OCI-M1 (cell line): Measurements from ENCODE around the gene EXD2.
"Not testable (repeated sequence)": the region's sequence is repeated elsewhere in the genome, so short reads cannot be mapped to it uniquely, and the experiment has no call there.

Experiments used
- DNase-seq: peaks from one replicate; lab custom pipeline; 2025; lab: John Stamatoyannopoulos, UW

EXD2 gene

GRCh38 chr14:69191340-69192111 lies at the start of gene EXD2:
Gene EXD2, plus strand, starts transcription at chr14:69191498. Its CDS starts 17,973 bp downstream, at chr14:69209471.
- peak; percentile 90 for DNase-seq

GRCh38 chr14:69141550-69141949 lies 49.7 kb upstream of the EXD2 start:
- DNase-seq: no peak

GRCh38 chr14:69142101-69142500 lies 49.2 kb upstream of the EXD2 start:
- DNase-seq: no peak

GRCh38 chr14:69149461-69150244 lies 41.6 kb upstream of the EXD2 start:
- peak; percentile 15 for DNase-seq

GRCh38 chr14:69151458-69152180 lies 39.7 kb upstream of the EXD2 start:
- peak; percentile 81 for DNase-seq

GRCh38 chr14:69152181-69152901 lies 39.0 kb upstream of the EXD2 start:
- peak; percentile 71 for DNase-seq

- DNase-seq: no peak
Observed at GRCh38 chr14:69152902-69153151, 38.5 kb upstream of the EXD2 start, which contains the start of gene DCAF5. Gene DCAF5, minus strand, starts transcription at chr14:69153119. Its CDS starts 141 bp downstream, at chr14:69152978.

- peak; percentile 91 for DNase-seq
Observed at GRCh38 chr14:69153152-69153872, 38.0 kb upstream of the EXD2 start.

- peak; percentile 62 for DNase-seq
Observed at GRCh38 chr14:69153873-69154270, 37.4 kb upstream of the EXD2 start.

GRCh38 chr14:69154779-69155178 lies 36.5 kb upstream of the EXD2 start:
- DNase-seq: peak; percentile 6

GRCh38 chr14:69156224-69156623 lies 35.1 kb upstream of the EXD2 start:
- DNase-seq: no peak

GRCh38 chr14:69161590-69161989 lies 29.7 kb upstream of the EXD2 start:
- no peak for DNase-seq

GRCh38 chr14:69165787-69166186 lies 25.5 kb upstream of the EXD2 start:
- not testable (repeated sequence) for DNase-seq

- peak; percentile 20 for DNase-seq
Observed at GRCh38 chr14:69170839-69171238, 20.5 kb upstream of the EXD2 start.

- DNase-seq: no peak
Observed at GRCh38 chr14:69171569-69171968, 19.7 kb upstream of the EXD2 start.

GRCh38 chr14:69175130-69175529 lies 16.2 kb upstream of the EXD2 start:
- DNase-seq: no peak

GRCh38 chr14:69181491-69181890 lies 9.8 kb upstream of the EXD2 start:
- DNase-seq: no peak

GRCh38 chr14:69182580-69182979 lies 8.7 kb upstream of the EXD2 start:
- DNase-seq: not testable (repeated sequence)

- DNase-seq: peak; percentile 4
Observed at GRCh38 chr14:69183735-69184134, 7.6 kb upstream of the EXD2 start.

- no peak for DNase-seq
Observed at GRCh38 chr14:69190191-69190590, 1.1 kb upstream of the EXD2 start.

GRCh38 chr14:69193721-69194120 lies 2.4 kb downstream of the EXD2 start:
- DNase-seq: no peak
